Activated T-cell treated with anti-CD3 and anti-CD28 coated beads, Interleukin-2, amount 50 U/mL, for 72 hours (primary cell): ENCODE results near the gene TUBB6. TPM values are rescaled to one million over a fixed set of nuclear protein-coding genes. Genes with fewer than 3 reads are reported as not detected.

Experiments
- ATAC-seq, 2 donors: fragments of 150-1000 bp; cut with Tn5 transposase; replicated peaks in 1 of 2; 2 replicates each; pipeline ENCODE4 v1.10.0; 2021; ENCODE audit warnings: moderate library complexity in 2 of 2, mild to moderate bottlenecking in 1 of 2
- DNase-seq, 2 donors: peaks; one replicate each; pipeline ENCODE4 v3.0.0; 2021 to 2022; ENCODE audit warnings: mixed read lengths in 1 of 2
- H3K27ac Mint-ChIP-seq: one replicate; pipeline ENCODE4 v1.8.0; 2022; ENCODE audit warnings: mild to moderate bottlenecking, moderate library complexity, mixed read lengths
- H3K27me3 Mint-ChIP-seq: one replicate; pipeline ENCODE4 v1.8.0; 2022; ENCODE audit warnings: low read depth, mixed read lengths
- H3K36me3 Mint-ChIP-seq, 2 donors: one replicate each; pipeline ENCODE4 v1.8.0; 2022; ENCODE audit warnings: mixed read lengths in 2 of 2, mild to moderate bottlenecking in 1 of 2; ENCODE audit not compliant: insufficient read depth in 2 of 2
- H3K4me1 Mint-ChIP-seq: one replicate; pipeline ENCODE4 v1.8.0; 2022; ENCODE audit warnings: low read depth, mixed read lengths
- H3K4me3 Mint-ChIP-seq, 2 donors: one replicate each; pipeline ENCODE4 v1.8.0; 2022; ENCODE audit warnings: mild to moderate bottlenecking in 2 of 2, mixed read lengths in 2 of 2, moderate library complexity in 2 of 2
- H3K9me3 Mint-ChIP-seq, 2 donors: one replicate each; pipeline ENCODE4 v1.8.0; 2022; ENCODE audit warnings: mixed read lengths in 2 of 2
- total RNA-seq, 2 donors: library from RNA; stranded (reverse); gene quantifications; one replicate each; pipeline ENCODE4 v1.2.3, GENCODE V29; 2022

Gene TUBB6
- total RNA-seq, 2 donors from 2014 or later, result 4.3 to 5.2 TPM

DNA sequence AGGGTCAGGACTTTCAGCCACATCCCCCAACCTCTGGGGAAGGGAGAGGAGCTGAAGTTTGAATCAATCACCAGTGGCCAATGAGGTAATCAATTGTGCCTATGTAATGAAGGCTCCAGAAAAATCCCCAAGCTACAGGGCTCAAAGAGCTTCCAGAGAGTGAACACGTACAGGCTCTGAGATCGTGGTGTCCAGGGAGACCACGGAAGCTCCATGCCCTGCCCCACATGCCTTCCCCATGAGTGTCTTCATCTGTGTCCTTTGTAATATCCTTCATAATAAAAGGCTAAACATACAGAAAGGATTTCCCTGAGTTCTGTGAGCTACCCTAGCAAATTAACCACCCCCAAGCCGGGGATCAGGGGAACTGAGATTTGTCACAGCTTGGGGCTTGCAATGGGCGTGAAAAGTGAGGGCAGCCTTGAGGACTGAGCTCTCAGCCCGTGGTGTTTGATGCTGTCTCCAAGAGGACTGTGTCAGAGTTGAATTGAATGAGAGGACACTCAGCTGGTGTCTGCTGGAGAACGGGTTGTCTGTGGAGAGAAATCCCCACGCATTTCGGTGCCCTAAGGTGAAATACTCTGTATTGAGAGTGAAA is 25.5 kb upstream of the TUBB6 start:
- H3K27me3 Mint-ChIP-seq, result no peaks in the 10 kb centered on the region
- no peak overlapping the region for H3K27ac Mint-ChIP-seq
- DNase-seq (no peak), ATAC-seq (no peak)
- no peaks in the 10 kb centered on the region for H3K36me3 Mint-ChIP-seq
- H3K9me3 Mint-ChIP-seq, result no peaks in the 10 kb centered on the region
- H3K4me3 Mint-ChIP-seq, result no peak overlapping the region
- H3K4me1 Mint-ChIP-seq, result no peaks in the 10 kb centered on the region

DNA sequence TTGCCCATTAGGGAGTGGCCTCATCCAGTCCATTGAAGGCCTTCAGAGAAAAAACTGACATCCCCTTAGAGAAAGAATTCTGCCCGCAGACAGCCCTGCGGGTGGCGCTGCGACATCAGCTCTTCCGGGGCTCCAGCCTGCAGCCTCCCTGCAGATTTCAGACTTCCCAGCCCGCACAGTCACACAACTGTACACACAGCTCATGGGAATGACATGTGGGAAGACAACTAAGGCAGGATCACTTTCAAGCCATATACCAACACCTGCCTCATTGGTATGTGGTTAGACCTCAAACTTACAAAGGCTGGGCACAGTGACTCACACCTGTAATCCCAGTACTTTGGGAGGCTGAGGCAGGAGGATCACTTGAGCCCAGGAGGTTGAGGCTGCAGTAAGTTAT is 24.8 kb upstream of the TUBB6 start:
- ATAC-seq (no peak), DNase-seq (no peak)
- H3K36me3 Mint-ChIP-seq, result no peaks in the 10 kb centered on the region
- no peak overlapping the region for H3K4me3 Mint-ChIP-seq
- H3K9me3 Mint-ChIP-seq, result no peaks in the 10 kb centered on the region
- peaks cover 7% of the 10 kb centered on the region for H3K27me3 Mint-ChIP-seq
- no peak overlapping the region for H3K27ac Mint-ChIP-seq
- no peaks in the 10 kb centered on the region for H3K4me1 Mint-ChIP-seq

DNA sequence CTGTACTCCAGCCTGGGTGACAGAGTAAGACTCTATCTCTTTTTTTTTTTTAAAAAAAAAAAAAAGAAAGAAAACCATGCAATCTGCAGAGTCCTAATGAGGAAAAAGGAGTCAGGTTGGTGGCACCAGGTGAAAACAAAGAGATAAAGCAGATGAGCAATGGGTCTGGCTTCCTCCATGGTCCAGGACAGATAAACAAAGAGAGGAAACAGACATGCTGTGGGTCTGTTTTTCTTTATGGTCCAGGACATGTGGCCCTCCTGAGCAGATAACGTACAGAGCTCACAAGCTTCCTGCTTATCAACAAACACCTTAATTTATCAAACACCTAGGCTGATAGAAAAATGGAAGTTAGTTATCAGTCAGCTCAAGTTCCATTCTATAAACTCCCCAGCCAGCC is 24.4 kb upstream of the TUBB6 start:
- ATAC-seq (no peak), DNase-seq (no peak)
- no peaks in the 10 kb centered on the region for H3K9me3 Mint-ChIP-seq
- H3K27ac Mint-ChIP-seq, result no peak overlapping the region
- H3K36me3 Mint-ChIP-seq, result no peaks in the 10 kb centered on the region
- peaks cover 11% of the 10 kb centered on the region for H3K27me3 Mint-ChIP-seq
- no peak overlapping the region for H3K4me3 Mint-ChIP-seq
- no peaks in the 10 kb centered on the region for H3K4me1 Mint-ChIP-seq

DNA sequence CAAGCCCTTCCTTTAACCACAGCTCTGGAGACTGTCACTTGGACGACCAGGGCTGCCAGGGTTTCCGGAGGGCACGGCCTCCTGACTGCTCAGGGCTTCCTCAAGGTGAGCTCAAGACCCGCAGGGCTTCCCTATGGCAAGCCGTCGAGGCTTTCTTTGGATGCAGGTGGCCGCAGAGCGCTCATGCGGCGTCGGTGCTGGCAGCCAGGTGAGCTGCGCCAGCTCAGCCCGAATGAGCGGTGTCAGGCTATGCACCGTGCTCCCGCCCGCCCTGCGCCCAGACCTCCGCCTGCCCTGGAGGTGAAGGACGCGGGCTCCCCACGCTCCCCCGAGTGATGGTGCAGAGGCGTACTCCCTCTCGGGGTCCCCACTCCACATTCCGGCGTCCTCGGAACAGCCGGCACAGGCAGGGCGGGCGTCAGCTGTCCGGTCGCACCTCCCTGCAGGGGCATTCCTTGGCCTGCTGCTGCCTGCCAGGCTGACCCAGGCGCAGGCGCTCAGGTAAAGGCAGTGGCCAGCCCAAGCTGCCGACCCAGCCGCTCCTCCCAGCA is 20.8 kb upstream of the TUBB6 start:
- no peaks in the 10 kb centered on the region for H3K9me3 Mint-ChIP-seq
- ATAC-seq (no peak), DNase-seq (no peak)
- no peak overlapping the region for H3K27ac Mint-ChIP-seq
- H3K27me3 Mint-ChIP-seq, result peaks cover 25% of the 10 kb centered on the region
- H3K4me3 Mint-ChIP-seq, result no peak overlapping the region
- H3K4me1 Mint-ChIP-seq, result no peaks in the 10 kb centered on the region
- H3K36me3 Mint-ChIP-seq, result no peaks in the 10 kb centered on the region

DNA sequence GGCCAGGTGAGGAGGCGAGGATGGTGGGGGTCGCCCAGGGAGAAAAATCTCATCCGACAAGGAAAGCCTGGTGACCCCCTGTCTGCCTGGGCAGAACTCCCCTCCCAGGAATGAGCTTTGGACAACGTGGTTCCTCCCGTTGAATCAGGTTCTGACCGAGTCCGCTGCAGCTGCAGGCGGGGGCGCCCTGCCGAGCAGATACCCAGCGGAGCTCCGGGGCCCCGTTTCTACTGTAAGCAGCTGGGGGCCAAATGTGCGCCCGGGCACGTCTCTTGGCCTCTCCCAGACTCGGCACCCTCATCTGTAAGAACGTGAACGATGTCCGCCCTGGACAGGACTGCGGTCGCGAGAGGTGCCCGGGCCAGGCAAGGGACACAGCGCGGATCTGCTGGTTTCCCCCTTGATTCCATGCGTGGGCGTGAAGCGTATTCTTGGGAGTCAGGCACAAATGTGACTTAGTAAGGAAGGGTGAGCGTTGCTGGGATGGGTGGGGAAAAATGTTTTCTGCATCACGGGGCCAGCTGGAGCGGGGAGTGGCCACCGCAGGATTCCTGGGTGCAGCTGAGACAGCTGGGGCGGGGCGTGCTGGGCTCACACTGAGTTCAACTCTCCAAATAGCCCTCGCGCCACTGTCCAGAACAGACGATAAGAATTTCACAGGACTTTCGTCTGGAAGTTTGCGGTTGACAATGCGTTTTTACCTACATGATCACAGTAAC is 20.2 kb upstream of the TUBB6 start:
- DNase-seq (no peak), ATAC-seq (no peak)
- H3K4me3 Mint-ChIP-seq, result peak overlapping the region; percentile 24 to 31
- peaks cover 25% of the 10 kb centered on the region for H3K27me3 Mint-ChIP-seq
- no peaks in the 10 kb centered on the region for H3K36me3 Mint-ChIP-seq
- no peaks in the 10 kb centered on the region for H3K9me3 Mint-ChIP-seq
- H3K27ac Mint-ChIP-seq, result no peak overlapping the region
- no peaks in the 10 kb centered on the region for H3K4me1 Mint-ChIP-seq

DNA sequence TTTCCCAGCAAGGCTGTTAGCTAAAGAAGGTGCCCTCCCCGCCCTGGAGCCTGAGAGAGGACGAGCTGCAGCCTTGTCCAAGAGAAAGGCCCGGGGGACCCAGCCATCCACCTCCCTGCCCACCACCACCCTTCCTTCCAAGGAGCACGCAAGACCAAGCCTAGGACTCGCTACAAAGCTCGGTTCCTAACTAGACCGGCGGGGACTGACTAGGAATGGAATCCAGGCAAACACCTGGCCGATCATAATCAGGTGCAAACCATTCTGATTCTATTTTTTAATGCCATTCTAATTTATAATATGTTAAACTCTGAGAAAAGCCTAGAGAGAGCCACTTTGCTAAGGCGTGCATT is 19.7 kb upstream of the TUBB6 start:
- DNase-seq (no peak), ATAC-seq (no peak)
- no peaks in the 10 kb centered on the region for H3K4me1 Mint-ChIP-seq
- no peak overlapping the region for H3K27ac Mint-ChIP-seq
- H3K4me3 Mint-ChIP-seq, result no peak overlapping the region
- H3K9me3 Mint-ChIP-seq, result no peaks in the 10 kb centered on the region
- peaks cover 25% of the 10 kb centered on the region for H3K27me3 Mint-ChIP-seq
- H3K36me3 Mint-ChIP-seq, result no peaks in the 10 kb centered on the region

DNA sequence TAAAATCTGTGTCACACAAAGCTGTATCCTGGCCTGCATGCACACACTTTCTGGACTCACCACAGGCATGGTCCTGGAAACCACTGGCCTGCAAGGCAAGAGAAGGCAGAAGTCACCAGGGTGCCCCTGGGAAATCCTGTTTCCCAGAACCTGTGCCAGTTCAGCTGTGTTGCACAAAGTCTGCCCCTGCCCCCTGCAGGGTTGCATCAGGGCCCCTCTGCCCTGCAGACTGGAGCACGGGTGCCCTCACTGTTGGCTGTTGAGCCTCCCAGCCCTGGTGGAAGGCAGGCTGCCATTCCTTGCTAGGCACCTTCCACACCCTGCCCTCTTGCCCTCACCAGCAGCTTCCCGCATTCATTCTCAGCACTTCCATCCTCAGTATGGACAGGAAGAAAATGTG is 18.0 kb upstream of the TUBB6 start:
- Mint-ChIP-seq H3K9me3 (no peaks in the 10 kb centered on the region), H3K36me3 (no peaks in the 10 kb centered on the region), H3K4me1 (no peaks in the 10 kb centered on the region), H3K27ac (no peak overlapping the region), H3K27me3 (peaks cover 25% of the 10 kb centered on the region), H3K4me3 (no peak overlapping the region)
- ATAC-seq (no peak), DNase-seq (no peak)

DNA sequence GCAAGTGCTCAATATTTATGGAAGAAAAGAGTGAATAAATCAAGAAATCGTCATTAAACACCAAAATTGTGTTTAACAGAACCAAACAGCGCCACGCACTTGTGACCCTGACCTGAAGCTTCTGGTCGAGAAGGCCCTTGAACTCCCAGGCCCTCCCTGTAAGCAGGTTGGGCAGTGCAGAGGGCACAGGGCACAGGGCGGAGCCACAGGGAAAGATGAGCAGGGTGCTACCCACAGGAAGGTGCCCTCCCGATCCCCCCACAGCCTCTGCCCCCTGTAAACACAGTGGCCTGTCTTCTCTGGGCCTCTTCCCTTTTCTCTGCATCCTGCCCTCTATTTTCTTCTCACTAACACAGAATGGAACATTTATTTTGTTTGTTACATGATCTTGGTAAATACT is 16.9 kb upstream of the TUBB6 start:
- peaks cover 25% of the 10 kb centered on the region for H3K27me3 Mint-ChIP-seq
- H3K9me3 Mint-ChIP-seq, result no peaks in the 10 kb centered on the region
- no peak overlapping the region for H3K27ac Mint-ChIP-seq
- DNase-seq (no peak), ATAC-seq (no peak)
- H3K36me3 Mint-ChIP-seq, result no peaks in the 10 kb centered on the region
- no peaks in the 10 kb centered on the region for H3K4me1 Mint-ChIP-seq
- H3K4me3 Mint-ChIP-seq, result no peak overlapping the region

DNA sequence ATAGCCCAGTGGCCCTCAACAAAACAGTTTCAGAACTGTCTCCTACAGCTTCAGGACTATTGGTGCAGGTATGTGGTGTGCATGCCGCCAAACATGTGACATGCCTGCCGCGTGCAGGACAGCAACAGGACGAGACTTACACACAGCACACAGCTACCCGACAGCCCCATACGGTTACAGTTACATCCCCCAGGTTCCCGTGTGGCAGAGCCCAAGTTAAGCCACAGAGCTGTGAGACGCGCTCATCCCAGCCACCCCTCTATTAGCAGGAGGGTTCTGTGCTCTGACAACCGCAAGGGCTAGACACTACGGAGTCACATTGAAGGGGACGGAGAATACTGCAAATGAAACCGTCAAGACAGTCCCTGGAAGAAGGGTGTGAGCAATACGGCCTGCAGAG is 16.4 kb upstream of the TUBB6 start:
- Mint-ChIP-seq H3K27me3 (peaks cover 30% of the 10 kb centered on the region), H3K36me3 (no peaks in the 10 kb centered on the region), H3K4me3 (no peak overlapping the region), H3K27ac (no peak overlapping the region), H3K9me3 (no peaks in the 10 kb centered on the region), H3K4me1 (no peaks in the 10 kb centered on the region)
- ATAC-seq, result no peak
- no peak for DNase-seq

DNA sequence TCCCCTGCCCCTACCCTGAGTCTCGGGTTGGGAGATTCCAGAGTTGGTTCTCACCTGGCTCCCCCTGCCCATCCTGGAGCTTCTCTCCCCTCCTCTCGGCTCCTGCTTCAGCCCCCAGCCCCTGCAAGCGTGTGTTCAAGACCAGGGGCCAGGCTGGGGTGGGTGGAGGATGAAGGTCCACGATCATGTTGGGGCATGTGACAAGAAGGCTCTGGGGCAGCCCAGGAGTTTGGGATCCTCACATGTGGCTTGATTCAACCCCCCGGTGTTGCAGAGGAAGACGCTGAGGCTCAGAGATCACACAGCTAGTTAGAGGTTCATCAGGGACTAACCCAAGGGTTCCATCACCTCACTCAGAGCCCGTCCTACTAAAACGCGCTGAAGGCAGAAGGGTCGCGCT is 14.2 kb upstream of the TUBB6 start:
- no peaks in the 10 kb centered on the region for H3K9me3 Mint-ChIP-seq
- no peak overlapping the region for H3K4me3 Mint-ChIP-seq
- H3K36me3 Mint-ChIP-seq, result no peaks in the 10 kb centered on the region
- no peaks in the 10 kb centered on the region for H3K4me1 Mint-ChIP-seq
- no peak for ATAC-seq
- no peak overlapping the region for H3K27ac Mint-ChIP-seq
- H3K27me3 Mint-ChIP-seq, result peaks cover 19% of the 10 kb centered on the region
- DNase-seq, result no peak

DNA sequence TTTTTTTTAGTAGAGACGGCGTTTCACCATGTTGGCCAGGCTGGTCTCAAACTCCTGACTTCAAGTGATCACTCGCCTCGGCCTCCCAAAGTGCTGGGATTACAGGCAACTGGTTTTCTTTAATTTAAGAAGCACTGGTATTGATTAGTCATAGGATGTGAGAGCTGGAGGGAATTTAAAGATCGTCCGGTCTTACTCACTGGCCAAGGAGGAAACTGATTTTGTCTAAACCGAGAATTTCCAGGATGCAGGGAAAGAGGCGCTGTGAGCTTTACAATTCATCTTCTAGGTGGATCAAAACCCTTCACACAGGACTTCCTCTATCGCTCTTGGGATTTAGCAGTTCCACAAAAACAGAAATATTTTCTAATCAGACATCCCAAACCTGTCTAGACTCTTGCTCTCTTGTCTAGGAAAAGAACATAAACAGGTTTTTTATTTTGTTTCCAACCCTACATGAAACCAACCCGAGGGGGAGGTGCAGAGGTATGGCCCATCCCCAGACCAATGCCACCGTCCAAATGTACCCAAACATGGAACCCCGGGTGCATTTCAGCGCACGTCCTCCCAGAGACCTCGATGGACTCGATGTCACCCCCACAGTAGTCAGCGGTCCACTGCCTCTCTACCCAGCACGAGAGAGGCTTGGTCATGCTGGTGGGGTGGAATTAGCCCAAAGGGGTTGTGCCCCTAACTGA is 12.5 kb upstream of the TUBB6 start:
- Mint-ChIP-seq H3K36me3 (no peaks in the 10 kb centered on the region), H3K27me3 (peaks cover 14% of the 10 kb centered on the region), H3K4me1 (no peaks in the 10 kb centered on the region), H3K27ac (no peak overlapping the region), H3K9me3 (no peaks in the 10 kb centered on the region), H3K4me3 (no peak overlapping the region)
- ATAC-seq (no peak), DNase-seq (no peak)

DNA sequence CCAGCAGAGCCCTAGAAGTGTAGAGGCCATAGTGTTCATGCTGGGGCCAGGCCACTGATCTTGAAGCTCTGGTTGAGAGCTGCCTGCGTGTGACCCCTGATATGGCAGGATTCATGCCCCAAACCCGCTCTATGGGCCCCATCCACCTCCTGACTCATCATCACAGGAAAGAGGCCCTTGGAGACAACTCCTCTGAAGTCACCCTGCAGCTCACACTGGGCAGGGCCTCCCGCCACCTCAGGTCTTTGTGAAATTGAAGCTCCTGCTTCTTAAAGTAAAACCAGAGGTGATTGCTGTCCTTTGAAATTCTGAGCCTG is 12.0 kb upstream of the TUBB6 start:
- ATAC-seq (no peak), DNase-seq (no peak)
- Mint-ChIP-seq H3K4me3 (no peak overlapping the region), H3K4me1 (no peaks in the 10 kb centered on the region), H3K27me3 (peaks cover 19% of the 10 kb centered on the region), H3K9me3 (no peaks in the 10 kb centered on the region), H3K27ac (no peak overlapping the region), H3K36me3 (no peaks in the 10 kb centered on the region)

DNA sequence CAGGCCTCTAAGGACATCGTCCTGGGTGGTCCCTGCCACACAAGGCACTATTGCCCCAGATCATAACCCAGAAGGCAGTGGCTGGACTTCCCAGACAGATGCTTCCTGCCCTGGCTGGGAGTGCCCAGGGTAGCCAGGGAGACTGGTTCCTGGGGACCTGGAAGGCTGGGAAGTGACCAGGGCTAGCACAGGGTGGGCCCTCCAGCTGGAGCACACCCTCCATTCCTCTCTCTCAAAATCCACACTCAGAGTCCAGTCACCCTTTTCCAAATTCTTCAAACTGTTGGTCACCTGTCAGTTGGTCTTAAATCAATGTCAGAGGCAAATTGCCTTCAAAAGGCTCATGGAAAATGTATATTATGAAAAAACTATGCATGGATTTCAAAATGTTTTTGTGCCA is 11.6 kb upstream of the TUBB6 start:
- Mint-ChIP-seq H3K27me3 (peaks cover 20% of the 10 kb centered on the region), H3K36me3 (no peaks in the 10 kb centered on the region), H3K4me1 (no peaks in the 10 kb centered on the region), H3K9me3 (no peaks in the 10 kb centered on the region), H3K4me3 (no peak overlapping the region), H3K27ac (no peak overlapping the region)
- ATAC-seq (no peak), DNase-seq (no peak)
